ENCODE data around the gene ESRP2. TPM values are rescaled to one million over a fixed set of nuclear protein-coding genes. Genes with fewer than 3 reads are reported as not detected.

The ESRP2 gene
- total RNA-seq, 4 donors from 2014 or later = 0.42 to 2.4 (median 1.2) TPM

DNA sequence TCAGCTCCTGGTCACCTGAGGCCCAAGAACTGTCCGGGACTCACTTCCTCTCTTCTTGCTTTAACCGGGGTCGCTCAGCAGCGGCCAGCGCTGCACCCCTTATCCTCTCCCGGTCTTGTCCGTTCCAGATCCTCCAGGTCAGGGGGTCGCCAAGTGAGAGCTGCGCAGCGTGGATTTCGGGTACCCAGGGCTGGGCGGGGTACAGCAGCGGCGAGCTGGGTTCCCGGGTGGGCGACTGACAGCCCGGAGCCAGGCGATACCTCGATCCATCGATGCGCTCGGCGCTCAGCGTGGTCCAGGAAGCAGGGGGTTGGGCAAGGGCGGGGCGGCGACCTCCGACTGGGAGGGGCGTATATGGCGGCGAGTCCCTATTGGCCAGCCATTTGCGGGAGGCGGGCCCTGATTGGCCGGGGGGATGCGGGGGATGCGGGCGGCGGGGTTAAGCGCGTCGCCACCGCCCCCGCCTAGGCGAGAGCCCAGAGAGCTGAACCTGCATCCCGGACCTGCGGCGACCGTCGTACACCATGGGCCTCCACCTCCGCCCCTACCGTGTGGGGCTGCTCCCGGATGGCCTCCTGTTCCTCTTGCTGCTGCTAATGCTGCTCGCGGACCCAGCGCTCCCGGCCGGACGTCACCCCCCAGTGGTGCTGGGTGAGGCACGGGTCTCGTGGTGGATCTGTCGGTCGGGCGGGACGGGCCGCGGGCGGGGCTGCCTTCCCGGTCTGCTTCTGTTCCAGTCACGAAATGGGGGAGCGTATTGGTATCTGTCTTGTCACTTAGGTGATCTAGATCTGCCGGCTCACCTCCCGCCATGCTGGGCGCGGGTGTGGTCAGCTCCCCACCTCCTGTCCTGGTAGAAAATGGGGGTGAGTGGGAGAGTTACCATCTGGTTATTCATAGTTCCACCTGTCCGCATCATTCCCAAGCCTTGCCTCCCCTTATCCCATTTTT, 9.3 kb upstream of the ESRP2 start, which contains the start of gene PLA2G15:
PLA2G15 (plus strand) TSS at position 471 of the 951 bp plus-strand sequence; CDS start at position 525, 54 bp downstream.
- TF ChIP-seq EP300 (IDR thresholded peaks at IDR 0.05) = peak; percentile 71 to 75
- peak in 1 of 2 donors; percentile 55 for TF ChIP-seq POLR2A (IDR thresholded peaks at IDR 0.05)
- TF ChIP-seq, protein P1, sequence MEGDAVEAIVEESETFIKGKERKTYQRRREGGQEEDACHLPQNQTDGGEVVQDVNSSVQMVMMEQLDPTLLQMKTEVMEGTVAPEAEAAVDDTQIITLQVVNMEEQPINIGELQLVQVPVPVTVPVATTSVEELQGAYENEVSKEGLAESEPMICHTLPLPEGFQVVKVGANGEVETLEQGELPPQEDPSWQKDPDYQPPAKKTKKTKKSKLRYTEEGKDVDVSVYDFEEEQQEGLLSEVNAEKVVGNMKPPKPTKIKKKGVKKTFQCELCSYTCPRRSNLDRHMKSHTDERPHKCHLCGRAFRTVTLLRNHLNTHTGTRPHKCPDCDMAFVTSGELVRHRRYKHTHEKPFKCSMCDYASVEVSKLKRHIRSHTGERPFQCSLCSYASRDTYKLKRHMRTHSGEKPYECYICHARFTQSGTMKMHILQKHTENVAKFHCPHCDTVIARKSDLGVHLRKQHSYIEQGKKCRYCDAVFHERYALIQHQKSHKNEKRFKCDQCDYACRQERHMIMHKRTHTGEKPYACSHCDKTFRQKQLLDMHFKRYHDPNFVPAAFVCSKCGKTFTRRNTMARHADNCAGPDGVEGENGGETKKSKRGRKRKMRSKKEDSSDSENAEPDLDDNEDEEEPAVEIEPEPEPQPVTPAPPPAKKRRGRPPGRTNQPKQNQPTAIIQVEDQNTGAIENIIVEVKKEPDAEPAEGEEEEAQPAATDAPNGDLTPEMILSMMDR (IDR thresholded peaks at IDR 0.05) = peak in 1 of 5 experiments; percentile 13
- DNase-seq (ENCODE audit: low spot score in 2 of 2) = peak; percentile 91 to 95
- peak within 1 kb of the TSS; percentile 58 to 98 (median 90) for H3K4me3 ChIP-seq
- peak within 1 kb of the TSS; percentile 33 to 76 (median 72) for H3K27ac ChIP-seq
- H3K4me1 ChIP-seq = peaks cover 0 to 33% (median 18%) of the 10 kb centered on the region in 4 donors
- H3K27me3 ChIP-seq = no peaks in the 10 kb centered on the region
- peaks cover 0 to 16% (median 0%) of the 10 kb centered on the region in 3 donors for H3K36me3 ChIP-seq
- H3K9me3 ChIP-seq = no peaks in the 10 kb centered on the region
- 1 to 2% methylated on average over 15 to 38 of the region's 75 CpGs for WGBS, 2 donors

DNA sequence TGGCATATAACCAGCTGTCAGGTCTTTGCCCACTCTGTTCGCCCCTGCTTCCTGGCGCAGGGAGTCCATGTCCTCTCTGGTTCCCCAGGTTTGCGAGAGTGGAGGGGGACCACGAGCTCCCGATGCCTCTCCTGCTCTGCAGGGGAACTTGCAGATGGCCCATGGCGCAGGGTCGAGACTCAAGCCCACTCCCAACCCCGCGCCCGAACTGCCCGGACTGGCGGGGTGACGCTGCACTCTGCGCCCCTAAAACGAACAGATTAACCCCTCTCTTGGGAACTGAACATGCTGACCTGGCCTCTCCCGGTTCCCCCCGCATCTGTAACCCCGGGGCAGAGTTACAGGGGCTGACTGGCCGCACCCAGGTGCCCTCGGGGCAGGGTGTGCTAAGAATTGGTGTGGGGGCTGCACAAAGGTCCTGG, 8.6 kb upstream of the ESRP2 start:
- H3K4me1 ChIP-seq = peaks cover 0 to 40% (median 21%) of the 10 kb centered on the region in 4 donors
- peaks cover 0 to 9% (median 0%) of the 10 kb centered on the region in 3 donors for H3K36me3 ChIP-seq
- H3K9me3 ChIP-seq = no peaks in the 10 kb centered on the region
- peak overlapping the region in 3 of 4 donors; percentile 71 to 76 (median 72) for H3K27ac ChIP-seq
- no peak for DNase-seq (ENCODE audit: low spot score in 2 of 2)
- no peaks in the 10 kb centered on the region for H3K27me3 ChIP-seq
- 3 to 7% methylated on average over 20 of the region's 20 CpGs for WGBS, 2 donors
- H3K4me3 ChIP-seq = peak overlapping the region; percentile 58 to 98 (median 90)
- TF ChIP-seq EP300 (IDR thresholded peaks at IDR 0.05) = no peak
- TF ChIP-seq, protein P1 (IDR thresholded peaks at IDR 0.05) = no peak
- TF ChIP-seq POLR2A (IDR thresholded peaks at IDR 0.05) = no peak

DNA sequence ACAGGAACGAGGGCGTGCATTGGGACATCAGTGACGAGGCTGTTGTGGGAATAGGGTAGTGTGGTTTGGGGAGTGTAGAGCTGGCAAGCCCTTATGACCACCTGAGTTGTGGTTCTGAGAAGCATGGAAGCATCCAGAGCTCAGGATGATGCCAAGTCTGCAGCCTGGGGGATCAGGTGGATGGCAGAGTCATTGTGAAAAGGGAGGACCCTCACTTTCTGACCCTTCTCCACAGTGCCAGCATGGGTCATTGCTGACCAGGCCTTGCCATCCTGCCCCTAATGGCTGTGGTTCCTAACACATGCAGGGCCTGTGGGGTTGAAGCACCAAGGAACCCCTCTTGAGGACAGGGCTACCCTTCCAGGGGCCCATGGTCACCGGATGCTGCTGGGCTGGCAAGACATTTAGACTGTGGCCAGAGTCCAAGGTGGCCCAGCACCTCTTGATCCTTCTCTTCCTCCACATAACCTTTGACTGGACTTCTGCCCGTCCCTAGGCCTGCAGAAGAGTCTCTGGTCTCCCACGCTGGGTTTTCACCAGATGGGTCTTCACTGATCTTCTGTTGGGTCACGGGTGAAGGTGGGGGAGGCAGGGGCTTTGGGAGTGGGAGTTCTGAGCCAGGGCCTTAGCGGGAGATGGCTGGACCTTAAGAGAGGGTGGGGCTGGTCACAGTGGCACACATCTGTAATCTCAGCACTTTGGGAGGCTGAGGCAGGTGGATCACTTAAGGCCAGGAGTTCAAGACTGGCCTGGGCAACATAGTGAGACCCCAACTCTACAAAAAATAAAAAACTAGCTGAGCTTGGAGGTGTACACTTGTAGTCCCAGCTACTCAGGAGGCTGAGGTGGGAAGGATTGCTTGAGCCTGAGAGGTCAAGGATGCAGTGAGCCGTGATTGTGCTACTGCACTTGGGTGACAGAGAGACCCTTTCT, 7.3 kb upstream of the ESRP2 start:
- TF ChIP-seq POLR2A (IDR thresholded peaks at IDR 0.05) = no peak
- TF ChIP-seq EP300 (IDR thresholded peaks at IDR 0.05) = no peak
- TF ChIP-seq, protein P1 (IDR thresholded peaks at IDR 0.05) = no peak
- H3K4me1 ChIP-seq = peaks cover 0 to 45% (median 21%) of the 10 kb centered on the region in 4 donors
- 85 to 87% methylated on average over 8 to 9 of the region's 9 CpGs for WGBS, 2 donors

DNA sequence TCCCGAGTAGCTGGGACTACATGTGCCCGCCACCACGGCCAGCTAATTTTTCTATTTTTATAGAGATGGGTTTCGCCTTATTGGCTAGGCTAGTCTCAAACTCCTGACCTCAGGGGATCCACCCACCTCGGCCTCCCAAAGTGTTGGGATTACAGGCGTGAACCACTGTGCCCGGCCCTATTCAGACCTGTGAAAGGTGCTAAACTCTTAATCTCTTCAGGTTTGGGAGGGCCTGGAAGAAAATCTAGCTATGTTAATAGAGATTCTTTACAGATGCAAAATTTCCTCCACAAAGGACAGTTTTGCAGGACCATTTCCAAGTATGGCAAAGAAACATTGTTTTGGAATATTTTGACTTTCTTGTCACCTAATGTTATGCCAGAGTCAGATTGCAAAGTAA, 6.2 kb upstream of the ESRP2 start:
- TF ChIP-seq EP300 (IDR thresholded peaks at IDR 0.05) (no peak), POLR2A (IDR thresholded peaks at IDR 0.05) (no peak)
- TF ChIP-seq, protein P1 (IDR thresholded peaks at IDR 0.05) = no peak
- no peaks in the 10 kb centered on the region for H3K9me3 ChIP-seq
- peaks cover 0 to 40% (median 21%) of the 10 kb centered on the region in 4 donors for H3K4me1 ChIP-seq
- no peak overlapping the region for H3K4me3 ChIP-seq
- H3K27me3 ChIP-seq = no peaks in the 10 kb centered on the region
- 89 to 91% methylated on average over 7 of the region's 7 CpGs for WGBS, 2 donors
- no peak overlapping the region for H3K27ac ChIP-seq
- no peak for DNase-seq (ENCODE audit: low spot score in 2 of 2)
- no peaks in the 10 kb centered on the region for H3K36me3 ChIP-seq

More for the DNA sequence above, 7.3 kb upstream of the ESRP2 start:
- Histone ChIP-seq H3K9me3 (no peaks in the 10 kb centered on the region), H3K4me3 (no peak overlapping the region), H3K36me3 (no peaks in the 10 kb centered on the region), H3K27ac (no peak overlapping the region), H3K27me3 (no peaks in the 10 kb centered on the region)
- DNase-seq (ENCODE audit: low spot score in 2 of 2) = no peak

Data from tibial nerve (tissue), 4 donors.